ENCODE results near the gene MINK1.

- no peak for TF ChIP-seq CTCF (IDR thresholded peaks at IDR 0.05; ENCODE audit: control extremely low read depth in 1 of 3, insufficient read depth in 1 of 3, low read depth in 1 of 3, low read length in 3 of 3)
- TF ChIP-seq EZH2 (IDR thresholded peaks at IDR 0.05; ENCODE audit: low read depth, low read length, severe bottlenecking): no peak
- TF ChIP-seq E2F6 (IDR thresholded peaks at IDR 0.05): no peak
- TF ChIP-seq, protein P1, sequence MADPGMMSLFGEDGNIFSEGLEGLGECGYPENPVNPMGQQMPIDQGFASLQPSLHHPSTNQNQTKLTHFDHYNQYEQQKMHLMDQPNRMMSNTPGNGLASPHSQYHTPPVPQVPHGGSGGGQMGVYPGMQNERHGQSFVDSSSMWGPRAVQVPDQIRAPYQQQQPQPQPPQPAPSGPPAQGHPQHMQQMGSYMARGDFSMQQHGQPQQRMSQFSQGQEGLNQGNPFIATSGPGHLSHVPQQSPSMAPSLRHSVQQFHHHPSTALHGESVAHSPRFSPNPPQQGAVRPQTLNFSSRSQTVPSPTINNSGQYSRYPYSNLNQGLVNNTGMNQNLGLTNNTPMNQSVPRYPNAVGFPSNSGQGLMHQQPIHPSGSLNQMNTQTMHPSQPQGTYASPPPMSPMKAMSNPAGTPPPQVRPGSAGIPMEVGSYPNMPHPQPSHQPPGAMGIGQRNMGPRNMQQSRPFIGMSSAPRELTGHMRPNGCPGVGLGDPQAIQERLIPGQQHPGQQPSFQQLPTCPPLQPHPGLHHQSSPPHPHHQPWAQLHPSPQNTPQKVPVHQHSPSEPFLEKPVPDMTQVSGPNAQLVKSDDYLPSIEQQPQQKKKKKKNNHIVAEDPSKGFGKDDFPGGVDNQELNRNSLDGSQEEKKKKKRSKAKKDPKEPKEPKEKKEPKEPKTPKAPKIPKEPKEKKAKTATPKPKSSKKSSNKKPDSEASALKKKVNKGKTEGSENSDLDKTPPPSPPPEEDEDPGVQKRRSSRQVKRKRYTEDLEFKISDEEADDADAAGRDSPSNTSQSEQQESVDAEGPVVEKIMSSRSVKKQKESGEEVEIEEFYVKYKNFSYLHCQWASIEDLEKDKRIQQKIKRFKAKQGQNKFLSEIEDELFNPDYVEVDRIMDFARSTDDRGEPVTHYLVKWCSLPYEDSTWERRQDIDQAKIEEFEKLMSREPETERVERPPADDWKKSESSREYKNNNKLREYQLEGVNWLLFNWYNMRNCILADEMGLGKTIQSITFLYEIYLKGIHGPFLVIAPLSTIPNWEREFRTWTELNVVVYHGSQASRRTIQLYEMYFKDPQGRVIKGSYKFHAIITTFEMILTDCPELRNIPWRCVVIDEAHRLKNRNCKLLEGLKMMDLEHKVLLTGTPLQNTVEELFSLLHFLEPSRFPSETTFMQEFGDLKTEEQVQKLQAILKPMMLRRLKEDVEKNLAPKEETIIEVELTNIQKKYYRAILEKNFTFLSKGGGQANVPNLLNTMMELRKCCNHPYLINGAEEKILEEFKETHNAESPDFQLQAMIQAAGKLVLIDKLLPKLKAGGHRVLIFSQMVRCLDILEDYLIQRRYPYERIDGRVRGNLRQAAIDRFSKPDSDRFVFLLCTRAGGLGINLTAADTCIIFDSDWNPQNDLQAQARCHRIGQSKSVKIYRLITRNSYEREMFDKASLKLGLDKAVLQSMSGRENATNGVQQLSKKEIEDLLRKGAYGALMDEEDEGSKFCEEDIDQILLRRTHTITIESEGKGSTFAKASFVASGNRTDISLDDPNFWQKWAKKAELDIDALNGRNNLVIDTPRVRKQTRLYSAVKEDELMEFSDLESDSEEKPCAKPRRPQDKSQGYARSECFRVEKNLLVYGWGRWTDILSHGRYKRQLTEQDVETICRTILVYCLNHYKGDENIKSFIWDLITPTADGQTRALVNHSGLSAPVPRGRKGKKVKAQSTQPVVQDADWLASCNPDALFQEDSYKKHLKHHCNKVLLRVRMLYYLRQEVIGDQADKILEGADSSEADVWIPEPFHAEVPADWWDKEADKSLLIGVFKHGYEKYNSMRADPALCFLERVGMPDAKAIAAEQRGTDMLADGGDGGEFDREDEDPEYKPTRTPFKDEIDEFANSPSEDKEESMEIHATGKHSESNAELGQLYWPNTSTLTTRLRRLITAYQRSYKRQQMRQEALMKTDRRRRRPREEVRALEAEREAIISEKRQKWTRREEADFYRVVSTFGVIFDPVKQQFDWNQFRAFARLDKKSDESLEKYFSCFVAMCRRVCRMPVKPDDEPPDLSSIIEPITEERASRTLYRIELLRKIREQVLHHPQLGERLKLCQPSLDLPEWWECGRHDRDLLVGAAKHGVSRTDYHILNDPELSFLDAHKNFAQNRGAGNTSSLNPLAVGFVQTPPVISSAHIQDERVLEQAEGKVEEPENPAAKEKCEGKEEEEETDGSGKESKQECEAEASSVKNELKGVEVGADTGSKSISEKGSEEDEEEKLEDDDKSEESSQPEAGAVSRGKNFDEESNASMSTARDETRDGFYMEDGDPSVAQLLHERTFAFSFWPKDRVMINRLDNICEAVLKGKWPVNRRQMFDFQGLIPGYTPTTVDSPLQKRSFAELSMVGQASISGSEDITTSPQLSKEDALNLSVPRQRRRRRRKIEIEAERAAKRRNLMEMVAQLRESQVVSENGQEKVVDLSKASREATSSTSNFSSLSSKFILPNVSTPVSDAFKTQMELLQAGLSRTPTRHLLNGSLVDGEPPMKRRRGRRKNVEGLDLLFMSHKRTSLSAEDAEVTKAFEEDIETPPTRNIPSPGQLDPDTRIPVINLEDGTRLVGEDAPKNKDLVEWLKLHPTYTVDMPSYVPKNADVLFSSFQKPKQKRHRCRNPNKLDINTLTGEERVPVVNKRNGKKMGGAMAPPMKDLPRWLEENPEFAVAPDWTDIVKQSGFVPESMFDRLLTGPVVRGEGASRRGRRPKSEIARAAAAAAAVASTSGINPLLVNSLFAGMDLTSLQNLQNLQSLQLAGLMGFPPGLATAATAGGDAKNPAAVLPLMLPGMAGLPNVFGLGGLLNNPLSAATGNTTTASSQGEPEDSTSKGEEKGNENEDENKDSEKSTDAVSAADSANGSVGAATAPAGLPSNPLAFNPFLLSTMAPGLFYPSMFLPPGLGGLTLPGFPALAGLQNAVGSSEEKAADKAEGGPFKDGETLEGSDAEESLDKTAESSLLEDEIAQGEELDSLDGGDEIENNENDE (IDR thresholded peaks at IDR 0.05; ENCODE audit: insufficient replicate concordance, low read length): no peak
- no peak for TF ChIP-seq POLR2A (IDR thresholded peaks at IDR 0.05; ENCODE audit: control extremely low read depth in 1 of 2, low read depth in 2 of 2, low read length in 2 of 2)
- TF ChIP-seq EP300 (IDR thresholded peaks at IDR 0.05; ENCODE audit: borderline replicate concordance in 1 of 2, low read depth in 2 of 2, low read length in 2 of 2): no peak
- no peak for TF ChIP-seq ASH2L (IDR thresholded peaks at IDR 0.05; ENCODE audit: low read length)
- no peak for TF ChIP-seq ZNF274 (IDR thresholded peaks at IDR 0.05; ENCODE audit: borderline replicate concordance, extremely low read depth, low read length)
- no peak for TF ChIP-seq RNF2 (IDR thresholded peaks at IDR 0.05; ENCODE audit: borderline replicate concordance, low read depth, low read length, missing control alignments, poor library complexity, severe bottlenecking)
Observed at GRCh38 chr17:4800462-4801196, 32.5 kb upstream of the MINK1 start.
